Measurements from ENCODE around the gene COG7. TPM values are rescaled to one million over a fixed set of nuclear protein-coding genes. Genes with fewer than 3 reads are reported as not detected.

The COG7 gene
- total RNA-seq, 4 donors from 2014 or later, result 12.0 to 23.0 (median 13.3) TPM

DNA sequence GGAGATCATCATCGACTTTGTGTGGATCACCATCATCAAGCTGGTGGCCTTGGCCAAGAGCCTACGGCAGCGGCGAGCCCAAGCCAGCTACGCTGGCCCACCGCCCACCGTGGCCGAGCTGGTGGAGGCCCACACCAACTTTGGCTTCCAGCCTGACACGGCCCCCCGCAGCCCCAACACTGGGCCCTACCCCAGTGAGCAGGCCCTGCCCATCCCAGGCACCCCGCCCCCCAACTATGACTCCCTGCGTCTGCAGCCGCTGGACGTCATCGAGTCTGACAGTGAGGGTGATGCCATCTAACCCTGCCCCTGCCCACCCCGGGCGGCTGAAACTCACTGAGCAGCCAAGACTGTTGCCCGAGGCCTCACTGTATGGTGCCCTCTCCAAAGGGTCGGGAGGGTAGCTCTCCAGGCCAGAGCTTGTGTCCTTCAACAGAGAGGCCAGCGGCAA, 72.5 kb downstream of the COG7 start:
- DNase-seq (ENCODE audit: low spot score) (no peak), ATAC-seq (ENCODE audit: low FRiP score) (peak; percentile 43)
- TF ChIP-seq CTCF (IDR thresholded peaks at IDR 0.05), result no peak

GRCh38 chr16:23379707-23380106, 73.3 kb downstream of the COG7 start:
- DNase-seq (ENCODE audit: low spot score), result no peak
- no peak for TF ChIP-seq CTCF (IDR thresholded peaks at IDR 0.05)
- ATAC-seq (ENCODE audit: low FRiP score), result no peak

DNA sequence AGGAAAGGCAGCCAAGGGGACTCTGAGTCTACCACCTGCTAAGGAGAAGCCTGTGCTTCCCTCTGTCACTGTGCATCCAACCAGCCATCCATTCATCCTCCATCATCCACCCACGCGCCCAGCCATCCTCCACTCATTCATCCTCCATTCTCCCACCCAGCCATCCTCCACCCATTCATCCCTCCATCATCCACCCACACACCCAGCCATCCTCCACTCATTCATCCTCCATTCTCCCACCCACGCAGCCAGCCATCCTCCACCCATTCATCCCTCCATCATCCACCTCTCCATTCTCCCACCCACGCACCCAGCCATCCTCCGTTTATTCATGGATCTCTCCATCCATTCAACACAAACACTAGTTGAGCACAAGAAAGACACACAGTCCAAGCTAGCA, 74.1 kb downstream of the COG7 start:
- no peak for TF ChIP-seq CTCF (IDR thresholded peaks at IDR 0.05)
- DNase-seq (ENCODE audit: low spot score) (no peak), ATAC-seq (ENCODE audit: low FRiP score) (no peak)

DNA sequence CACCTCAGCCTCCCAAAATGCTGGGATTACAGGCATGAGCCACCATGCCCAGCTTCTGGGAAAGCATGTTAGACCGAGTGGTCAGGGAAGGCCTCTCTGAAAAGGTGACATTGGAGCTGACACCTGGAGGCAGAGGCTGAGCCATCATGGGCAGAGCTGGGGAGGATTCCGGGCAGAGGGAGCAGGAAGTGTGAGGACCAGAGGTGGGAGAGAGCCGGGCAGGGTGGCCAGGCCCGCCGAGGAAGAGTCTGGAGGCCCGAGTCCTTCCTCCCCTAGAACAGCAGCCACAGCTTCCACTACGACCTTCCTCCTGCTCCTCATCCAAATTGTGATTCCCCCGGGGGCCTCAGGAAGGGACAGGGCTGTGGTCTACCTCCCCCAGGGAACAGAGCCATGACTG, 74.7 kb downstream of the COG7 start:
- ATAC-seq (ENCODE audit: low FRiP score) (no peak), DNase-seq (ENCODE audit: low spot score) (no peak)
- no peak for TF ChIP-seq CTCF (IDR thresholded peaks at IDR 0.05)

DNA sequence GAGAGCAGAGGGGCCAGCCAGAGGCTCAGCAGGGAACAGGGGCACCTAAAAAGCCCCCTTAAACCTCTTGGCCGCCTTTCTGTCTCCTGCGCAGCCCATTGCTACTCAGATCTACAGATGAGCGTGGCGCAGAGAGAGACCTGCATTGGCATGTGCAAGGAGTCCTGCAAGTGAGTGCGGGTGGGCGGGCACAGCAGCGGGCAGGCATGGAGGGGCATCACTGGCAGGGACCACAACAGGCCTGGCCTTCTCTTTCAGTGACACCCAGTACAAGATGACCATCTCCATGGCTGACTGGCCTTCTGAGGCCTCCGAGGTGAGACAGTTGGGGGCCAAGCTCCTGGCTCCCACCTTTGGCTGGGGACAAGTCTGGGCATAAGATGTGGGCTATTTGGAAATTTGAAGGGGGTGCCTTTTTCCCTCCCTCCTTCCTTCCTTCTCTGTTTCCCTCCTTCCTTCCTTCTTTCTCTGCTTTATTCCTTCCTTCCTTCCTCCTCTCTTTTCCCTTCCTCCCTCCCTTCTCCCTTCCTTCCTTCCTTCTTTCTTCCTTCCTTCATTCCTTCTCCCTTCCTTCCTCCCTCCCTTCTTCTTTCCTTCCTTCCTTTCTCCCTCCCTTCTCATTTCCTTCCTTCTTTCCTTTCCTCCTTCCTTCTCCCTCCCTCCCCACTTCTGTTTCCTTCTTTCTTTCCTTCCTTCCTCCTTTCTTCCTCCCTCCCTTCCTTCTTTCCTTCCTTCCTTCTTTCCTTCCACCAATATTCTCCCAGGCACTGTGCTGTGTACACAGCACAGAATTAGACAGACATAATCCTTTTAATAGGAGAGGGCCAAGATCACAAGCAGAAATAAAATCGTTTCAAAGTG, 75.7 kb downstream of the COG7 start:
- TF ChIP-seq CTCF (IDR thresholded peaks at IDR 0.05), result no peak
- DNase-seq (ENCODE audit: low spot score), result no peak
- ATAC-seq (ENCODE audit: low FRiP score), result no peak

DNA sequence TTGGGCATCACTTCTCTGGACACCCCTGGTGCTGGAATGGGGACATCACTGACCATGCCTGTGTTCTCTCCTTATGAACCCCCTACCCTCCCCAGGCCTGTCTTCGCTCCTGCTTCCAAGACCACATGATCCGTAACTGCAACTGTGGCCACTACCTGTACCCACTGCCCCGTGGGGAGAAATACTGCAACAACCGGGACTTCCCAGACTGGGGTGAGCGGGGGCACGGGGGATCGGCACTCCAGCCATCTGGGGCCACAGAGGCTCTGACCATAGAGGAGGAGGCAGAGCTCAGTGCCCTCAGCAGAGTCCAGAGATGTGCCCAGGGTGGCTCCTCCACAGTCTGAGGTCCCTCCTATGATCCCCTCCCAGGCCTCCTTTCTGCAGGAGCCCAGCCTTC, 77.3 kb downstream of the COG7 start:
- ATAC-seq (ENCODE audit: low FRiP score) (no peak), DNase-seq (ENCODE audit: low spot score) (no peak)
- TF ChIP-seq CTCF (IDR thresholded peaks at IDR 0.05), result no peak

Data from omental fat pad (tissue), 4 donors.